OCI-LY1 (cell line): ENCODE data around the gene SORCS3.

Experiments
- CTCF ChIP-seq: fragments of 200-600 bp; sonication (generic), shearing (Covaris generic); IDR thresholded peaks from 2 replicates; pipeline ENCODE4 v1.5.1; 2017; ENCODE audit warnings: mild to moderate bottlenecking, antibody characterized with exemption, low read length, moderate library complexity, mixed read lengths
- EZH2 ChIP-seq: fragments of 200-600 bp; sonication (generic), shearing (Covaris generic); IDR thresholded peaks from 2 replicates; pipeline ENCODE4 v1.8.0; 2017; ENCODE audit warnings: borderline replicate concordance, mixed run types, mild to moderate bottlenecking, antibody characterized with exemption, low read length, moderate library complexity, mixed read lengths

- no peak for TF ChIP-seq CTCF
- no peak for TF ChIP-seq EZH2
Observed at GRCh38 chr10:105243825-105244224, 602.7 kb downstream of the SORCS3 start.
